IMR-90 (cell line): ENCODE data around the gene PPM1A. TPM values are rescaled to one million over a fixed set of nuclear protein-coding genes. Genes with fewer than 3 reads are reported as not detected.

Experiments
- ATAC-seq: fragments of 200-7000 bp; cut with Tn5 transposase; 2 replicates; pipeline ENCODE4 v1.9.1; 2020; ENCODE audit warnings: low read depth, mild to moderate bottlenecking, moderate library complexity
- BruUV-seq: library from RNA; stranded (reverse); fragments of 400-500 nt; replicated peaks from 2 replicates; lab custom pipeline; 2021; lab: Mats Ljungman, UMichigan
- CTCF ChIA-PET: fragments of 300-600 bp; formaldehyde crosslinking; extraction: SDS; loops from one replicate; lab custom pipeline; 2021; ENCODE audit warnings: antibody characterized with exemption; lab: Yijun Ruan, JAX
- POLR2A ChIA-PET: fragments of 300-600 bp; sonication (Branson Sonifier 250); formaldehyde crosslinking; loops from one replicate; lab custom pipeline; 2022; ENCODE audit warnings: antibody characterized with exemption; ENCODE audit not compliant: unreplicated experiment; lab: Charles Lee
- DNase-seq: peaks from one replicate; pipeline ENCODE4 v3.0.0; 2013
- H2AFZ ChIP-seq: replicated peaks from 2 replicates; pipeline ENCODE3; 2013; ENCODE audit warnings: low read length, mild to moderate bottlenecking; ENCODE audit not compliant: poor library complexity
- H2AK5ac ChIP-seq: 2 replicates; pipeline ENCODE4 v1.6.1; 2013; ENCODE audit warnings: low read depth, low read length, inconsistent platforms
- H2AK9ac ChIP-seq: replicated peaks from 2 replicates; pipeline ENCODE3; 2013; ENCODE audit warnings: mild to moderate bottlenecking, low read depth, low read length, moderate library complexity; ENCODE audit not compliant: poor library complexity
- H2BK120ac ChIP-seq: 2 replicates; pipeline ENCODE4 v1.6.1; 2013; ENCODE audit warnings: low read depth, low read length, inconsistent platforms
- H2BK15ac ChIP-seq: 3 replicates; pipeline ENCODE4 v1.6.1; 2013; ENCODE audit warnings: low read depth, low read length, inconsistent platforms
- H2BK20ac ChIP-seq: 2 replicates; pipeline ENCODE4 v1.6.1; 2013; ENCODE audit warnings: low read depth, mild to moderate bottlenecking, inconsistent platforms, low read length, moderate library complexity
- H2BK5ac ChIP-seq: 2 replicates; pipeline ENCODE4 v1.6.1; 2013; ENCODE audit warnings: mild to moderate bottlenecking, low read depth, low read length, inconsistent platforms; ENCODE audit not compliant: poor library complexity, severe bottlenecking
- H3K14ac ChIP-seq: replicated peaks from 2 replicates; pipeline ENCODE4 v1.6.1; 2013; ENCODE audit warnings: low read depth, low read length, inconsistent platforms
- H3K18ac ChIP-seq: 2 replicates; pipeline ENCODE4 v1.6.1; 2013; ENCODE audit warnings: low read depth, low read length, control low read depth
- H3K23ac ChIP-seq: 2 replicates; pipeline ENCODE4 v1.6.1; 2013; ENCODE audit warnings: low read depth, low read length, inconsistent platforms
- H3K27ac ChIP-seq: 2 replicates; pipeline ENCODE4 v1.5.1; 2013; ENCODE audit warnings: mild to moderate bottlenecking, control low read depth, low read length; ENCODE audit not compliant: insufficient read depth
- H3K27me3 ChIP-seq: 2 replicates; pipeline ENCODE4 v1.6.1; 2013; ENCODE audit warnings: low read length; ENCODE audit not compliant: control insufficient read depth, insufficient read depth
- H3K36me3 ChIP-seq: 2 replicates; pipeline ENCODE4 v1.6.1; 2013; ENCODE audit warnings: low read length, mixed read lengths; ENCODE audit not compliant: control insufficient read depth, insufficient read depth
- H3K4ac ChIP-seq: 2 replicates; pipeline ENCODE4 v1.6.1; 2013; ENCODE audit warnings: low read depth, low read length, inconsistent platforms
- H3K4me1 ChIP-seq: 2 replicates; pipeline ENCODE4 v1.6.1; 2013; ENCODE audit warnings: low read length, mixed read lengths; ENCODE audit not compliant: control insufficient read depth, insufficient read depth
- H3K4me2 ChIP-seq: 2 replicates; pipeline ENCODE4 v1.6.1; 2013; ENCODE audit warnings: low read depth, mild to moderate bottlenecking, control low read depth, low read length, moderate library complexity
- H3K4me3 ChIP-seq: 2 replicates; pipeline ENCODE4 v1.5.1; 2013; ENCODE audit warnings: low read depth, mild to moderate bottlenecking, control low read depth, low read length, moderate library complexity; ENCODE audit not compliant: insufficient read depth
- H3K56ac ChIP-seq: 2 replicates; pipeline ENCODE4 v1.6.1; 2013; ENCODE audit warnings: low read length, inconsistent platforms; ENCODE audit not compliant: insufficient read depth; ENCODE audit errors: extremely low read depth
- H3K79me1 ChIP-seq, 2 experiments: 2 replicates each; pipeline ENCODE4 v1.6.1; 2013; ENCODE audit warnings: low read length in 2 of 2, inconsistent platforms in 1 of 2, low read depth in 1 of 2
- H3K9ac ChIP-seq: 2 replicates; pipeline ENCODE4 v1.6.1; 2013; ENCODE audit warnings: low read depth, low read length, control low read depth
- H3K9me1 ChIP-seq: 2 replicates; pipeline ENCODE4 v1.6.1; 2013; ENCODE audit warnings: low read length, inconsistent platforms; ENCODE audit not compliant: insufficient read depth
- H3K9me3 ChIP-seq: 2 replicates; pipeline ENCODE4 v1.6.1; 2013; ENCODE audit warnings: low read length; ENCODE audit not compliant: control insufficient read depth, insufficient read depth
- H4K20me1 ChIP-seq: 2 replicates; pipeline ENCODE4 v1.6.1; 2013; ENCODE audit warnings: low read length, inconsistent platforms; ENCODE audit not compliant: insufficient read depth
- H4K5ac ChIP-seq: 2 replicates; pipeline ENCODE4 v1.6.1; 2013; ENCODE audit warnings: mild to moderate bottlenecking, low read depth, low read length, control low read depth
- H4K8ac ChIP-seq, 2 experiments: 2 replicates each; pipeline ENCODE4 v1.6.1; 2013; ENCODE audit warnings: low read depth in 2 of 2, low read length in 2 of 2, control low read depth in 1 of 2, inconsistent platforms in 1 of 2
- H4K91ac ChIP-seq: 2 replicates; pipeline ENCODE4 v1.6.1; 2013; ENCODE audit warnings: low read depth, low read length, inconsistent platforms; ENCODE audit not compliant: insufficient read depth
- CEBPB ChIP-seq: IDR thresholded peaks from 2 replicates; pipeline ENCODE4 v1.6.1; 2012; ENCODE audit warnings: low read depth, low read length, improper control_type of control experiment
- CHD1 ChIP-seq: IDR thresholded peaks from 2 replicates; pipeline ENCODE4 v1.6.1; 2012; ENCODE audit warnings: low read depth, low read length, improper control_type of control experiment
- CTCF ChIP-seq: conservative IDR thresholded peaks from 2 replicates; pipeline ENCODE4 v1.5.1; 2012; ENCODE audit warnings: mild to moderate bottlenecking, low read depth, low read length, improper control_type of control experiment
- FOS ChIP-seq: fragments of 150-350 bp; IDR thresholded peaks from 2 replicates; pipeline ENCODE4 v1.6.1; 2016; ENCODE audit warnings: low read depth, low read length
- MAFK ChIP-seq: IDR thresholded peaks from 2 replicates; pipeline ENCODE4 v1.6.1; 2012; ENCODE audit warnings: low read depth, low read length, improper control_type of control experiment
- MAZ ChIP-seq: IDR thresholded peaks from 2 replicates; pipeline ENCODE4 v1.6.1; 2012; ENCODE audit warnings: low read depth, mild to moderate bottlenecking, low read length, improper control_type of control experiment, moderate library complexity, borderline replicate concordance
- MXI1 ChIP-seq: IDR thresholded peaks from 2 replicates; pipeline ENCODE4 v1.6.1; 2012; ENCODE audit warnings: low read depth, mild to moderate bottlenecking, low read length, moderate library complexity, borderline replicate concordance
- POLR2A ChIP-seq: IDR thresholded peaks from 2 replicates; pipeline ENCODE4 v1.6.1; 2012; ENCODE audit warnings: mild to moderate bottlenecking, low read depth, low read length
- RAD21 ChIP-seq: IDR thresholded peaks from 2 replicates; pipeline ENCODE4 v1.6.1; 2012; ENCODE audit warnings: low read length, improper control_type of control experiment
- RCOR1 ChIP-seq: IDR thresholded peaks from 2 replicates; pipeline ENCODE4 v1.6.1; 2012; ENCODE audit warnings: mild to moderate bottlenecking, low read length, improper control_type of control experiment; ENCODE audit not compliant: insufficient replicate concordance
- RFX5 ChIP-seq: IDR thresholded peaks from 2 replicates; pipeline ENCODE4 v1.8.0; 2012; ENCODE audit warnings: low read depth, mild to moderate bottlenecking, low read length, moderate library complexity
- SMC3 ChIP-seq: fragments of 150-350 bp; IDR thresholded peaks from 2 replicates; pipeline ENCODE4 v1.6.1; 2016; ENCODE audit warnings: low read depth, mild to moderate bottlenecking, antibody characterized with exemption, low read length, moderate library complexity
- USF2 ChIP-seq: fragments of 150-350 bp; IDR thresholded peaks from 2 replicates; pipeline ENCODE4 v1.6.1; 2017; ENCODE audit warnings: mild to moderate bottlenecking, antibody characterized with exemption, low read length, low read depth
- WGBS, 2 experiments: methylation state at CpG; one replicate each; pipeline versions ENCODE4 v1.1.5 to v1.1.7; 2013; ENCODE audit warnings: missing lambda C conversion rate in 2 of 2; ENCODE audit not compliant: insufficient read length in 1 of 2; ENCODE audit errors: extremely low coverage in 2 of 2; 5-methylcytosine and 5-hydroxymethylcytosine counted together
- dilution Hi-C: fragments of 300-500 bp; cut with HindIII; formaldehyde crosslinking; loops from one replicate; pipeline ENCODE4 v1.14.3; 2018; ENCODE audit warnings: low sequenced_read_pairs; ENCODE audit not compliant: unreplicated experiment
- in situ Hi-C: fragments of 300-500 bp; cut with MboI; formaldehyde crosslinking; loops from 3 replicates; pipeline ENCODE4 v1.14.3; 2019; ENCODE audit warnings: low sequenced_read_pairs, inconsistent platforms, mixed read lengths
- intact Hi-C: fragments of 100-400 bp; cut with micrococcal nuclease; formaldehyde crosslinking; loops from 2 replicates; pipeline ENCODE4 v1.10.0; 2022
- polyA plus RNA-seq, 3 experiments: library from polyadenylated mRNA; depleted of rRNA; stranded (reverse); fragments of >200 nt; gene quantifications; 2 replicates each; pipeline ENCODE4 v1.2.3, GENCODE V29; 2012; ENCODE audit warnings: low replicate concordance in 1 of 3
- total RNA-seq: library from RNA; depleted of rRNA; stranded (reverse); fragments of >200 nt; gene quantifications from 2 replicates; pipeline ENCODE4 v1.2.3, GENCODE V29; 2012
- TF ChIP-seq, protein P1 (sequence below): fragments of 150-350 bp; IDR thresholded peaks from 2 replicates; pipeline ENCODE4 v1.6.1; 2016; ENCODE audit warnings: low read depth, mild to moderate bottlenecking, low read length, moderate library complexity, borderline replicate concordance

The PPM1A gene
- total and polyA plus RNA-seq, 2 of the 4 experiments (the other 2 are of a cell fraction), result 14.3 to 15.1 TPM

- H2AK9ac ChIP-seq, result no peak overlapping the region
- no peak overlapping the region for H2AFZ ChIP-seq
- H3K9me3 ChIP-seq, result peaks cover 2% of the 10 kb centered on the region; the same call in 1 of the 2 replicates
- no peak overlapping the region for H2AK5ac ChIP-seq
- POLR2A ChIA-PET, result no interaction called here
- ATAC-seq, result no peak
- H3K4me2 ChIP-seq, result no peak overlapping the region
- no peak overlapping the region for H3K27ac ChIP-seq
- WGBS, 2 experiments, result no CpG with 5 or more reads among the region's 2 CpGs
- H3K36me3 ChIP-seq, result no peaks in the 10 kb centered on the region
- H3K27me3 ChIP-seq, result peaks cover 11% of the 10 kb centered on the region
- in situ Hi-C loops (no loop called here), intact Hi-C loops (no loop called here), dilution Hi-C loops (no loop called here)
- H3K9ac ChIP-seq, result no peak overlapping the region
- no peaks in the 10 kb centered on the region; the same call in 1 of the 2 replicates for H3K4me1 ChIP-seq
- H2BK15ac ChIP-seq, result no peak overlapping the region
- TF ChIP-seq USF2, result no peak
- TF ChIP-seq RFX5, result no peak
- TF ChIP-seq CTCF, result no peak
- no peak for TF ChIP-seq FOS
- TF ChIP-seq, protein P1, sequence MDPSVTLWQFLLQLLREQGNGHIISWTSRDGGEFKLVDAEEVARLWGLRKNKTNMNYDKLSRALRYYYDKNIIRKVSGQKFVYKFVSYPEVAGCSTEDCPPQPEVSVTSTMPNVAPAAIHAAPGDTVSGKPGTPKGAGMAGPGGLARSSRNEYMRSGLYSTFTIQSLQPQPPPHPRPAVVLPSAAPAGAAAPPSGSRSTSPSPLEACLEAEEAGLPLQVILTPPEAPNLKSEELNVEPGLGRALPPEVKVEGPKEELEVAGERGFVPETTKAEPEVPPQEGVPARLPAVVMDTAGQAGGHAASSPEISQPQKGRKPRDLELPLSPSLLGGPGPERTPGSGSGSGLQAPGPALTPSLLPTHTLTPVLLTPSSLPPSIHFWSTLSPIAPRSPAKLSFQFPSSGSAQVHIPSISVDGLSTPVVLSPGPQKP, result no peak
- TF ChIP-seq MAFK, result no peak
- no peak for TF ChIP-seq CHD1
- TF ChIP-seq MXI1, result no peak
- no peak for TF ChIP-seq RCOR1
- no peak for TF ChIP-seq RAD21
- TF ChIP-seq CEBPB, result no peak
- TF ChIP-seq SMC3, result no peak
- TF ChIP-seq POLR2A, result no peak
- TF ChIP-seq MAZ, result no peak
- CTCF ChIA-PET, result no interaction called here
- no peak overlapping the region for H4K8ac ChIP-seq
- no peak overlapping the region for H3K4me3 ChIP-seq
- no peak overlapping the region for H4K91ac ChIP-seq
- H4K20me1 ChIP-seq, result no peaks in the 10 kb centered on the region
- no peak overlapping the region for H4K5ac ChIP-seq
- no peak overlapping the region for H3K18ac ChIP-seq
- H3K23ac ChIP-seq, result no peak overlapping the region
- no peaks in the 10 kb centered on the region for H3K79me1 ChIP-seq
- no TSS peak for BruUV-seq
- no peak overlapping the region for H2BK20ac ChIP-seq
- H3K14ac ChIP-seq, result no peak overlapping the region
- no peak overlapping the region for H3K56ac ChIP-seq
- H3K4ac ChIP-seq, result no peak overlapping the region
- no peak for DNase-seq
- H2BK5ac ChIP-seq, result no peak overlapping the region
- H3K9me1 ChIP-seq, result no peaks in the 10 kb centered on the region
- no peak overlapping the region for H2BK120ac ChIP-seq
Measured at GRCh38 chr14:60215127-60215444, 33.9 kb upstream of the PPM1A start.
